Measurements from ENCODE around the gene FOSL1. TPM values are rescaled to one million over a fixed set of nuclear protein-coding genes. Genes with fewer than 3 reads are reported as not detected.

FOSL1 gene
- total RNA-seq, 1 experiment from 2014 or later, result 20.5 TPM

DNA sequence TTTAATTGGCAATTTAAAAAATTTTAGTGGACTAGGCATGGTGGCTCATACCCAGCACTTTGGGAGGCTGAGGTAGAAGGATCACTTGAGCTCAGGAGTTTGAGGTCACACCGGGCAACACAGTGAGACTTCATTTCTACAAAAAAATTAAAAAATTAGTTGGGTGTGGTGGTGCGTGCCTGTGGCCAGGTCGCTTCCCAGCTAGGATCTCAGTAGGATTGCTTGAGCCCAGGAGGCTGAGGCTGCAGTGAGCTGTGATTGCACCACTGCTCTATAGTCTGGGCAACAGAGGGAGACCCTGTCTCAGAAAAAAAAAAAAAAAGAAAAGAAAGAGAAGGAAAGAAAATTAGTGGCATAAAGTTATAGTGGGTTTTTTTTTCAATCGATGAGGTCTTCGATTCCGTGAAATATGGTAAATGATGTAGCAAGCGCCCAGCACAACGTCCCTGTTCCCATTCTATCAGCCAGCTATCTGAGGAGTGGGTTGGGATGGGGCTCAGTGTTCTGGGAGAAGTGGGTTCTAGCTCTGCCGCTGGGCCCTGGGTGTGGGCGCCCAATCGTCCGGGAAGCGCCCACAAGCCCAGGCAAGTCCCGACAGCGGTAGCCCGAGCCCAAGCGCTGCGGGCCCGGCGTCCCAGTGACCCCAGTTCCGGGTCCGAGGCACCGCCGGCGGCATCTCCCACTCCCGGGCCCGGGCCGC, 1.4 kb downstream of the FOSL1 start (continued):
- TF ChIP-seq, protein P1, sequence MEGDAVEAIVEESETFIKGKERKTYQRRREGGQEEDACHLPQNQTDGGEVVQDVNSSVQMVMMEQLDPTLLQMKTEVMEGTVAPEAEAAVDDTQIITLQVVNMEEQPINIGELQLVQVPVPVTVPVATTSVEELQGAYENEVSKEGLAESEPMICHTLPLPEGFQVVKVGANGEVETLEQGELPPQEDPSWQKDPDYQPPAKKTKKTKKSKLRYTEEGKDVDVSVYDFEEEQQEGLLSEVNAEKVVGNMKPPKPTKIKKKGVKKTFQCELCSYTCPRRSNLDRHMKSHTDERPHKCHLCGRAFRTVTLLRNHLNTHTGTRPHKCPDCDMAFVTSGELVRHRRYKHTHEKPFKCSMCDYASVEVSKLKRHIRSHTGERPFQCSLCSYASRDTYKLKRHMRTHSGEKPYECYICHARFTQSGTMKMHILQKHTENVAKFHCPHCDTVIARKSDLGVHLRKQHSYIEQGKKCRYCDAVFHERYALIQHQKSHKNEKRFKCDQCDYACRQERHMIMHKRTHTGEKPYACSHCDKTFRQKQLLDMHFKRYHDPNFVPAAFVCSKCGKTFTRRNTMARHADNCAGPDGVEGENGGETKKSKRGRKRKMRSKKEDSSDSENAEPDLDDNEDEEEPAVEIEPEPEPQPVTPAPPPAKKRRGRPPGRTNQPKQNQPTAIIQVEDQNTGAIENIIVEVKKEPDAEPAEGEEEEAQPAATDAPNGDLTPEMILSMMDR (IDR thresholded peaks at IDR 0.05), result no peak

DNA sequence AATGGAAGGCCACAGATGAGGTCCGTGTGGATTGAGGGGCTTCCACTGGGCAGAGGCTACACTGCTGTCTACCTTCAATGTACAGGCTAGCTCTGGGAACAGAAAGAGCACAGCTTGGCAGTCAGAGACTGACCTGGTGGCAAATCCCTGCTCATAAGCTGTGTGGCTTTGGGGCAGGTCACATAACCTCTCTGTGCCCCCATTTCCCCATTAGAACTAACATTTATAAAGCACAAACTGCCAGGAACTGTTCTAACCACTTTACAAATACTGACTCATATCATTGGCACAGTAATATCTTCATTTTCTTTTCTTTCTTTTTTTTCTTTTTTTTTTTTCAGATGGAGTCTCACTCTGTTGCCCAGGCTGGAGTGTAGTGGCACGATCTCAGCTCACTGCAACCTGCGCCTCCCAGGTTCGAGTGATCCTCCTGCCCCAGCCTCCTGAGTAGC, 3.1 kb downstream of the FOSL1 start:
- peaks cover 23% of the 10 kb centered on the region for H3K4me1 Mint-ChIP-seq
- H3K27ac Mint-ChIP-seq, result no peak overlapping the region
- no peaks in the 10 kb centered on the region for H3K9me3 Mint-ChIP-seq
- ATAC-seq, result no peak
- POLR2A ChIA-PET, result no interaction called here
- CTCF ChIA-PET, result interaction anchor here (2.8 to 4.8 kb wide), 2 partner anchors 7 to 13 kb away, joined by 31 to 47 read pairs; partner anchors contain the start of genes CCDC85B and FIBP
- peaks cover 2% of the 10 kb centered on the region for H3K36me3 Mint-ChIP-seq
- no peak for DNase-seq (ENCODE audit: low spot score)
- peaks cover 48% of the 10 kb centered on the region for H3K27me3 Mint-ChIP-seq (ENCODE audit: low read depth)
- TF ChIP-seq ZNF416 (CRISPR knock-in tag; IDR thresholded peaks at IDR 0.05), result no peak
- no peak for TF ChIP-seq CBFB (CRISPR knock-in tag; IDR thresholded peaks at IDR 0.05; ENCODE audit: low read depth)
- no peak for TF ChIP-seq TEAD1 (CRISPR knock-in tag; IDR thresholded peaks at IDR 0.05)
- TF ChIP-seq OVOL2 (CRISPR knock-in tag; IDR thresholded peaks at IDR 0.05; ENCODE audit: borderline replicate concordance), result no peak
- TF ChIP-seq SOX15 (CRISPR knock-in tag; IDR thresholded peaks at IDR 0.05), result no peak
- H3K4me3 Mint-ChIP-seq, result no peak overlapping the region

DNA sequence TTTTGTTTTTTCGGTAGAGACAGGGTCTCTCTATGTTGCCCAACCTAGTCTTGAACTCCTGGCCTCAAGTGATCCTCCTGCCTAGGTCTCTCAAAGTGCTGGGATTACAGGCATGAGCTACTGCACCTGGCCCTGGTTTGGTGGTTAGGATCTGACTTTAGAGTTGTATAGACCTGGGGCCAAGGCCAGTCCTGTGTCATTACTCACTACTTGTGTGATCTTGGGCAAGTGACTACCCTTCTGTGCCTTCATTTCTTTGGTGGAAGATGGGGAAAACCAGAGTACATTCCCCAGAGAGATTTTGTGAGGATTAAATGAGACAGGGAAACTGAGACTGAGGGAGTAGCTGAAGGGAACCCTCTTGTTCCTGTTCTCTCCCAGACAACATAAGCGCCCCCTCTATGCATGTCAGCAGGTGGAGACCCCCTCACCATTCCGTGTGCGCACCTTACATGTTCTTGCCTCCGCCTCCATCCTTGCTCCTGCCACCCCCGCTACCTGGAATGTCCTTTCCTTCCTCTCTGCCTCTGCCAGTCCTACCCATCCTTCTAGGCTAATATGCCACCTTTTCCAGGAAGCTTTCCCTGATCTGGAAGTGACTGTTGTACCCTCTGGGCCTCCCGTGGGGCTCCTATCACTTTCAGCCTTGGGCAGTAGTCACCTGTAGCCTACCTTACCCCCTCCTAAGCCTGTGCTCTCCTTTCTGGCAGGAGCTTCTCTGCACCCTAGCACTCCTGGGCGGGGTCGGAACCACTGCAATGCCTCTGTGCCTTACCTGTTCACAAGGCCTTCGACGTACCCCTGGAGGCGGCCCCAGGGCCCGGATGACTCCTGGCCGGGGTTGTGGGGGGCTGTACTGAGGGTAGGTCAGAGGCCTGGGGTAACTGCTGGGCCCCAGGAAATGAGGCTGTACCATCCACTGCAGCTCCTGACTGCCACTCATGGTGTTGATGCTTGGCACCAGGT, 3.9 kb downstream of the FOSL1 start:
- CTCF ChIA-PET, result interaction anchor here (0.6 to 4.8 kb wide), 2 partner anchors 12 to 48 kb away, joined by 4 to 31 read pairs; no protein-coding TSS in a partner anchor
- TF ChIP-seq, protein P2, sequence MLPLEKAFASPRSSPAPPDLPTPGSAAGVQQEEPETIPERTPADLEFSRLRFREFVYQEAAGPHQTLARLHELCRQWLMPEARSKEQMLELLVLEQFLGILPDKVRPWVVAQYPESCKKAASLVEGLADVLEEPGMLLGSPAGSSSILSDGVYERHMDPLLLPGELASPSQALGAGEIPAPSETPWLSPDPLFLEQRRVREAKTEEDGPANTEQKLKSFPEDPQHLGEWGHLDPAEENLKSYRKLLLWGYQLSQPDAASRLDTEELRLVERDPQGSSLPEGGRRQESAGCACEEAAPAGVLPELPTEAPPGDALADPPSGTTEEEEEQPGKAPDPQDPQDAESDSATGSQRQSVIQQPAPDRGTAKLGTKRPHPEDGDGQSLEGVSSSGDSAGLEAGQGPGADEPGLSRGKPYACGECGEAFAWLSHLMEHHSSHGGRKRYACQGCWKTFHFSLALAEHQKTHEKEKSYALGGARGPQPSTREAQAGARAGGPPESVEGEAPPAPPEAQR (CRISPR knock-in tag; IDR thresholded peaks at IDR 0.05), result no peak
- TF ChIP-seq NFATC4 (CRISPR knock-in tag; IDR thresholded peaks at IDR 0.05) (no peak), NR1H2 (CRISPR knock-in tag; IDR thresholded peaks at IDR 0.05) (no peak)
- TF ChIP-seq, protein P3, sequence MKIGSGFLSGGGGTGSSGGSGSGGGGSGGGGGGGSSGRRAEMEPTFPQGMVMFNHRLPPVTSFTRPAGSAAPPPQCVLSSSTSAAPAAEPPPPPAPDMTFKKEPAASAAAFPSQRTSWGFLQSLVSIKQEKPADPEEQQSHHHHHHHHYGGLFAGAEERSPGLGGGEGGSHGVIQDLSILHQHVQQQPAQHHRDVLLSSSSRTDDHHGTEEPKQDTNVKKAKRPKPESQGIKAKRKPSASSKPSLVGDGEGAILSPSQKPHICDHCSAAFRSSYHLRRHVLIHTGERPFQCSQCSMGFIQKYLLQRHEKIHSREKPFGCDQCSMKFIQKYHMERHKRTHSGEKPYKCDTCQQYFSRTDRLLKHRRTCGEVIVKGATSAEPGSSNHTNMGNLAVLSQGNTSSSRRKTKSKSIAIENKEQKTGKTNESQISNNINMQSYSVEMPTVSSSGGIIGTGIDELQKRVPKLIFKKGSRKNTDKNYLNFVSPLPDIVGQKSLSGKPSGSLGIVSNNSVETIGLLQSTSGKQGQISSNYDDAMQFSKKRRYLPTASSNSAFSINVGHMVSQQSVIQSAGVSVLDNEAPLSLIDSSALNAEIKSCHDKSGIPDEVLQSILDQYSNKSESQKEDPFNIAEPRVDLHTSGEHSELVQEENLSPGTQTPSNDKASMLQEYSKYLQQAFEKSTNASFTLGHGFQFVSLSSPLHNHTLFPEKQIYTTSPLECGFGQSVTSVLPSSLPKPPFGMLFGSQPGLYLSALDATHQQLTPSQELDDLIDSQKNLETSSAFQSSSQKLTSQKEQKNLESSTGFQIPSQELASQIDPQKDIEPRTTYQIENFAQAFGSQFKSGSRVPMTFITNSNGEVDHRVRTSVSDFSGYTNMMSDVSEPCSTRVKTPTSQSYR (CRISPR knock-in tag; IDR thresholded peaks at IDR 0.05), result no peak
- no peak for ATAC-seq
- no peak for DNase-seq (ENCODE audit: low spot score)
- Mint-ChIP-seq H3K36me3 (peaks cover 2% of the 10 kb centered on the region), H3K4me3 (no peak overlapping the region), H3K27ac (no peak overlapping the region), H3K4me1 (peaks cover 26% of the 10 kb centered on the region), H3K27me3 (ENCODE audit: low read depth) (peaks cover 40% of the 10 kb centered on the region), H3K9me3 (no peaks in the 10 kb centered on the region)
- POLR2A ChIA-PET, result no interaction called here

DNA sequence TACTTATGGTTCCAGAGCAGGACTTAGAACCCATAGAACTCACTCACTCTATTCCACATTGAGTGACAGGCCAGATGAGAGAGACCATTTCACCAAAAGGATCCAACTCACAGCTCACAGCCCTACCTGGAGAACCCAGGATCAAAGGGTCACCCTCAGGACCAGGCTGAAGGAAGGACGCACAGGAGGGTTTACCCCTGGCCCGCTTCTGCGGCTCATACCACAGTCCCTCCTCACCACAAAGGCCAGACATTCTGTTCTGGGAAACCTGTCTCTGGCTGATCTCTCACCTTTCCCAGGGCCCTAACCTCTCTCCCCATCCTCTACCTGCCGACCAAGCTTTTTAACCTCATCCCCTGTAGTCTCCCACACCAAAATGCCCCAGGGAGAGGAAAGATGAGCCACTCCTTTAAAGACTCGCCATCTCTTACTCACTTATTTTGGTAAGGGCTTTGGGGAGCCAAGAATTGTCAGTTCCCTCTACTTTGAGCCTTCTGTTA, 4.7 kb downstream of the FOSL1 start:
- DNase-seq (ENCODE audit: low spot score) (no peak), ATAC-seq (no peak)
- Mint-ChIP-seq H3K27me3 (ENCODE audit: low read depth) (peaks cover 32% of the 10 kb centered on the region), H3K4me1 (peaks cover 26% of the 10 kb centered on the region), H3K36me3 (peaks cover 2% of the 10 kb centered on the region), H3K4me3 (no peak overlapping the region), H3K9me3 (no peaks in the 10 kb centered on the region), H3K27ac (peak overlapping the region; percentile 57; the same call in 1 of the 2 replicates)
- CTCF ChIA-PET, result interaction anchor here (4.8 kb wide), 1 partner anchor 11 kb away, joined by 31 read pairs; no protein-coding TSS in a partner anchor
- POLR2A ChIA-PET, result no interaction called here
- TF ChIP-seq, protein P4, sequence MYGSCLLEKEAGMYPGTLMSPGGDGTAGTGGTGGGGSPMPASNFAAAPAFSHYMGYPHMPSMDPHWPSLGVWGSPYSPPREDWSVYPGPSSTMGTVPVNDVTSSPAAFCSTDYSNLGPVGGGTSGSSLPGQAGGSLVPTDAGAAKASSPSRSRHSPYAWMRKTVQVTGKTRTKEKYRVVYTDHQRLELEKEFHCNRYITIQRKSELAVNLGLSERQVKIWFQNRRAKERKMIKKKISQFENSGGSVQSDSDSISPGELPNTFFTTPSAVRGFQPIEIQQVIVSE (CRISPR knock-in tag; IDR thresholded peaks at IDR 0.05; ENCODE audit: borderline replicate concordance), result no peak
- TF ChIP-seq, protein P5, sequence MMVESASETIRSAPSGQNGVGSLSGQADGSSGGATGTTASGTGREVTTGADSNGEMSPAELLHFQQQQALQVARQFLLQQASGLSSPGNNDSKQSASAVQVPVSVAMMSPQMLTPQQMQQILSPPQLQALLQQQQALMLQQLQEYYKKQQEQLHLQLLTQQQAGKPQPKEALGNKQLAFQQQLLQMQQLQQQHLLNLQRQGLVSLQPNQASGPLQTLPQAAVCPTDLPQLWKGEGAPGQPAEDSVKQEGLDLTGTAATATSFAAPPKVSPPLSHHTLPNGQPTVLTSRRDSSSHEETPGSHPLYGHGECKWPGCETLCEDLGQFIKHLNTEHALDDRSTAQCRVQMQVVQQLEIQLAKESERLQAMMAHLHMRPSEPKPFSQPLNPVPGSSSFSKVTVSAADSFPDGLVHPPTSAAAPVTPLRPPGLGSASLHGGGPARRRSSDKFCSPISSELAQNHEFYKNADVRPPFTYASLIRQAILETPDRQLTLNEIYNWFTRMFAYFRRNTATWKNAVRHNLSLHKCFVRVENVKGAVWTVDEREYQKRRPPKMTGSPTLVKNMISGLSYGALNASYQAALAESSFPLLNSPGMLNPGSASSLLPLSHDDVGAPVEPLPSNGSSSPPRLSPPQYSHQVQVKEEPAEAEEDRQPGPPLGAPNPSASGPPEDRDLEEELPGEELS (CRISPR knock-in tag; IDR thresholded peaks at IDR 0.05), result no peak
- TF ChIP-seq, protein P6, sequence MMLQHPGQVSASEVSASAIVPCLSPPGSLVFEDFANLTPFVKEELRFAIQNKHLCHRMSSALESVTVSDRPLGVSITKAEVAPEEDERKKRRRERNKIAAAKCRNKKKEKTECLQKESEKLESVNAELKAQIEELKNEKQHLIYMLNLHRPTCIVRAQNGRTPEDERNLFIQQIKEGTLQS (CRISPR knock-in tag; conservative IDR thresholded peaks at IDR 0.05), result no peak
- TF ChIP-seq, protein P7, sequence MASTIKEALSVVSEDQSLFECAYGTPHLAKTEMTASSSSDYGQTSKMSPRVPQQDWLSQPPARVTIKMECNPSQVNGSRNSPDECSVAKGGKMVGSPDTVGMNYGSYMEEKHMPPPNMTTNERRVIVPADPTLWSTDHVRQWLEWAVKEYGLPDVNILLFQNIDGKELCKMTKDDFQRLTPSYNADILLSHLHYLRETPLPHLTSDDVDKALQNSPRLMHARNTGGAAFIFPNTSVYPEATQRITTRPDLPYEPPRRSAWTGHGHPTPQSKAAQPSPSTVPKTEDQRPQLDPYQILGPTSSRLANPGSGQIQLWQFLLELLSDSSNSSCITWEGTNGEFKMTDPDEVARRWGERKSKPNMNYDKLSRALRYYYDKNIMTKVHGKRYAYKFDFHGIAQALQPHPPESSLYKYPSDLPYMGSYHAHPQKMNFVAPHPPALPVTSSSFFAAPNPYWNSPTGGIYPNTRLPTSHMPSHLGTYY (CRISPR knock-in tag; IDR thresholded peaks at IDR 0.05), result no peak
